ENCODE measurements around the gene LHX6.
A peak's percentile ranks its signal among the peaks of the same experiment; 100 is the strongest.

The LHX6 gene

GRCh38 chr9:122215663-122216062 is 13.1 kb downstream of the LHX6 start:
- DNase-seq (ENCODE audit: low spot score), result no peak

GRCh38 chr9:122214507-122214906 is 14.2 kb downstream of the LHX6 start:
- no peak for DNase-seq (ENCODE audit: low spot score)

- no peak for DNase-seq (ENCODE audit: low spot score)
Observed at GRCh38 chr9:122213589-122214413, 15.0 kb downstream of the LHX6 start.

DNA sequence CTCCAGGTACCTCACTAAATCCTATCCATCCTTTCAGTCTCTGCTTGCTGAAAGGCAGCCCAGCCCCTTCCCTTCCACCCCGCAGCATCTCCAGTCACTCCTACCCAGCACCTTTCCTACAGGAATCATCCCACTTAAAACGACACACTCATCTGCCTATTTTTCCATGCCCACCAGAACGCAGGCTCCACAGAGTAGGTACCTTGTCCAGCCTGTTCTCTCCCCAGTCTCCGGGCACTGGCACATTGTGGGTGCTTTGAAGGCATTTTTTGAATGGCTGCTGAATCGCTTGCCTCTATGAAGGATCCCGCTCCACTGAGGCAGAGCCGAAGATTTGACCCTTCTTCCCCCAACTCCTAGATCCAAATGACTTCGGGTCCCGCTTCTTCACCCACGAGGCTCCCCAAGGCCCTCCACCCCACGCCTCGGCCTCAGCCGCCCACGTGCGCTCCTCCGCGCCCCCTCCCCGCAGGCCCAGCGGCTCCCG is 15.6 kb downstream of the LHX6 start:
- DNase-seq (ENCODE audit: low spot score), result no peak

GRCh38 chr9:122212473-122213004 is 16.2 kb downstream of the LHX6 start:
- no peak for DNase-seq (ENCODE audit: low spot score)

DNA sequence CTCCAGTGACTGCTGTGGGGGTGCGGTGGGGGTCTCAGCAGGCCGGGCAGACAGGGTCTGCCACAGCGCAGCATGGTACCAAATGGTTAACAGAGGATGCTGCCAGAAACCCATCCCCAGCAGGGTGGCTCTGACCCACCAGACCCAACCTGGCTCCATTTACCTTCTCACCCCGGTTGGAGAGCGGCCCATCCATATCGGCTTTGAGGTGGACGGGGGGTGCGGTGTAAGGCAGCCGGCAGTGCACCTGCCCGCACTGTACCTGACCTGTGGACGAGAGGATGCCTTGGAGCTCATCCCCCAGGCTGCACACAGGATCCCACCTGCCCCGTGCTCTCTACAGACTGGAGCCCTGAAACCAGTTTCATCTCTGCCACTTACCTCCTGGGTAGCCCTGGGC is 19.3 kb downstream of the LHX6 start:
- no peak for DNase-seq (ENCODE audit: low spot score)

DNA sequence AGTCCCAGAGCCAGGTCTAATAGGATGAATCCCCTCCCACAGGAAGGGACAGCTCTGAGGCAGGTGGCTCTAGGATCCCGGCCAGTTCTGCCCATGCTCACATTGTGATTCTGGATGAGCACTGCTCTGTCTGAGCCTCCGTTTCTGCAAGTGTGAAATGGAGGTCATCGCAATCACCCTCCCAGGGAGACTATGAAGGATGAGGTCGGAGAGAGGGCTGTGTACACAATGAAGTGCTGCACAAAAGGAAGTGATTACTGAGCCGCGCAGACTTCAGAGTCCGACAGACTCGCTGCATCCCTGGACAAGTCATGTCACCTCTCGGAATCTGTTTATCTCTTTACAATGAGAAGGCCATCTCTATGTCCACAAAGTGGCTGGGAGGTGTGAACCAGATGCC is 21.7 kb downstream of the LHX6 start:
- DNase-seq (ENCODE audit: low spot score), result no peak

- DNase-seq (ENCODE audit: low spot score), result peak; percentile 90
Observed at GRCh38 chr9:122206118-122207046, 22.4 kb downstream of the LHX6 start.

DNA sequence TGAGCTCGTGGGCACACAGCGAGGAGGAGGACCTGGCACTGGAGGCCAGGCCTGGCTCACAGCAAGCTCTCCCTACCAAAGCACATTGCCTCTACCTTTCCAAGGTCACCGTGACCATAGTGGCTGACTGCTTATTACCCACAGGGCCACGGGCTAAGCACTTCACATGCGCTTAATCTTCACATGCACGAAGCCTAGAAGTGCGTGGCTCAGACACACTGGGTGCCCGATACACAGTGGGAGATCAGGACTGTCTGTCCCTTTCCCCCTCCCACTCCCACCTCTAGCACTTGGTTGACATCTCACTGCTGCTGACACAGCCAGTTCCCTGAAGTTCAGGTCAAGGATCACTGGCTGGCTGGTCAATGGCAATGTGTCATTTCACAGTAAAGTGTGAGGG is 23.6 kb downstream of the LHX6 start:
- no peak for DNase-seq (ENCODE audit: low spot score)

DNA sequence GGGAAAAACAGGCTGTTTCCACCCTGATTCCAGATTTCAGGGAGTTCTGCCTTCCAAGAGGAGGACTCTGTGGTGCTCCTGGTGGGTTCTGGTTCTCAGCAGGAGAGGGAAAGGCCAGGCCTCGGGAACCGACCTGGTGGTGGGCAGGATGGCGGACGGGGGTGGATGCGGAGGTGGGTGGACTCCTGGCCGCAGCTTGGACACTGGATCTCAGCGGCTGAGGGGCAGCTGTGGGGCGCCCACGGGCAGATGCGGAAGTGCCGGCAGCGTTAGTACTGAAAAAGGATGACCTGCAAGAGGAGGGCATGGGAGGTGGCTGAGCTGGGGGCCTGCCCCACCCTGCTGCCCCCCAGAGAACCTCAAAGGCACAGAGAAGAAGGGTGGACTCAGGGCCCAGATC is 24.3 kb downstream of the LHX6 start:
- no peak for DNase-seq (ENCODE audit: low spot score)

- DNase-seq (ENCODE audit: low spot score), result no peak
Observed at GRCh38 chr9:122204055-122204454, 24.7 kb downstream of the LHX6 start.

DNA sequence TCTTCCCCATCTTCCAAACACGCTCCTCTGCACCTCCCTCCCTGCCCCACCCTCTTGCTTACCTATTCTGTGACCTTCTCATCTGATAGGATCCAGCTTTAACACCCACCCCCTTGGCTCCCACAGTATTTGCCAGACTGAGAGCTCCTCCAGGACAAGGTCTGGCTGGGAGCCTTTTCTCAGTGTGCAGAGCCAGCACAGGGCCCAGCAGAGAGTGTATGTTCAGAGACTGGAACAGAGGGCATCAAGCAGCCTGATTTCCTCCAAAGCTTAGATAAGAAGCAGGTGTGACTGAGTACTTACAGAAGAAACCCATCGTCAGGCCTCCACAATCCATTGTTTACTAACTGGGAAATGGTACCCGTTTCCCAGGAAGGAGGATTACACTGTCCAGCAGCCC is 26.6 kb downstream of the LHX6 start:
- DNase-seq (ENCODE audit: low spot score), result no peak

DNA sequence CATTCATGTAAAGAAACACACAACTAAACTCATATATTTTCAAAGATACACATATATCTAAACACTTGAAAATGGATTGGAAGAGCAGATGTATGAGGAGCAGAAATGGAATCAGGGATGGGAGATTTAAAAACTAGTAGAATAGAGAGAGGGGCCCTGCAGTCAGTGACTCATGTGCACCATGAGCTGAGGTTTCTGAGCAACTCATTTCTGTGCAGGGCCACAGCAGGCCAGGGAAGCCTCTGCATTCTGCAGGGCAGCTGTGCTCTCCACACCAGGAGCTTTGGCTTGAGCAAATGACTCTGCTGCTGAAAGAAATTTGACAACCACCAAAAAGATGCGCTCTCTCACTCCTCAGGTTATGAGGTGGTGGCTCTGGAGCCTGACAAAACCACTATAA is 27.1 kb downstream of the LHX6 start:
- DNase-seq (ENCODE audit: low spot score), result peak; percentile 74

DNA sequence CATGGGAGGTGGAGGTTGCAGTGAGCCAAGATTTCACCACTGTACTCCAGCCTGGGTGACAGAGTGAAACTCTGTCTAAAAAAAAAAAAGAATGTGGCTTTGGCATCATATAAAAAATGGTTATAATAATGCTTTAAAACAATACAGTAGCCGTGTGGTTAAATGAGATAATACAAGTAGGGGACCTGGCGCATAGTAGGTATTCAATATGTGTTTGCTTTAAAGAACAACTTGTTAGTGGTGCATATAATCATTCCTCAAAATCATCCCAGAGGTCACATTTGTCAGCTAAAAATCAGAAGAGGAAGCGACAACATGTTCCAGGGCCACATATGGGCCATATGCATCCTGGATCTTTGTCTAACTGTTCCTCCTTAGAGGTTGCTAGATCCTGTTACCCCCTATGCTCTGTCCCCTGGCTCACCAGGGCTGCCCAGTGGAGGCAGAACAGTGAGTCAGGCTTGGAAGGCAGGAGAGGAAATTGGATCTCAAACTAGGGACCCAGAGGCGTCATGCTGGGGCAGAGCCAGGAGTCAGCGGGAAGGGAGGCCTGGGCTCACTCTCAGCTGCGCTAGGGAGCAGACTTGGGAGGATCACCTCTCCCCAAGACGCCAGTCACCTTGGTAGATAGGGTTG is 27.7 kb downstream of the LHX6 start:
- DNase-seq (ENCODE audit: low spot score), result peak; percentile 82

GRCh38 chr9:122197882-122198281 is 30.9 kb downstream of the LHX6 start:
- no peak for DNase-seq (ENCODE audit: low spot score)

DNA sequence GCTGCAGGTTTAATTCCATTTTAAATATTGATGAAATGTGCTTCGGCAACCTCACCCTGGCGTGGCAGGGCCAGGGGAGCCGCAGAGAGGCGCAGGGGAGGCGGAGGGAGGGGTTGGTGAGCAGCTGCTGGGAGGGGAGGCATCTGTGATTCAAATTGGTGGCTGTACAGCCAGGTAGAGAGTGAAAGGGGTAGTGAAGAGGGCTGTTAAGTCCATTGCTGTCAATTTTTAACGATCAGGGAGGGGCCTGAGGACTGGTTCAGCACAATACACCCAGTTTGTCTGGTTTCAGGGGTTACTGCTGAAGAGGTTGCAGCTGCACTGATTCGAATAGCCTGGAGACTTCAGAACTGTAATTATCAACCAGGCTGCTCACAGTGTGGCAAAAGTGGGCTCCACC is 31.3 kb downstream of the LHX6 start:
- DNase-seq (ENCODE audit: low spot score), result no peak

DNA sequence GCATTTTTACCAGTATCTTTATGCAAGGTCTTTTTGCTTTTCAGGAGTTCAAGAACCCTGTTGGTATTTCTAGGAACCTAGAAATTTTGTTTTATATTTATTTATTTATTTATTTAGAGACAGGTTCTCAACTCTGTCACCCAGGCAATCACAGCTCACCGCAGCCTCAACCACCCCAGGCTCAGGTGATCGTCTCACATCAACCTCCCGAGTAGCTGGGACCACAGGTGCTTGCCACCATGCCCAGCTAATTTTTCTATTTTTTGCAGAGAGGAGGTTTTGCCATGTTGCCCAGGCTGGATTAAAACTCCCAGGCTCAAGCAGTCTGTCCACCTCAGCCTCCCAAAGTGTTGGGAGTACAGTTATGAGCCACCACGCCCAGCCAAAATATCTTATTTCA is 32.9 kb downstream of the LHX6 start:
- DNase-seq (ENCODE audit: low spot score), result no peak

GRCh38 chr9:122193651-122194050 is 35.1 kb downstream of the LHX6 start:
- no peak for DNase-seq (ENCODE audit: low spot score)

DNA sequence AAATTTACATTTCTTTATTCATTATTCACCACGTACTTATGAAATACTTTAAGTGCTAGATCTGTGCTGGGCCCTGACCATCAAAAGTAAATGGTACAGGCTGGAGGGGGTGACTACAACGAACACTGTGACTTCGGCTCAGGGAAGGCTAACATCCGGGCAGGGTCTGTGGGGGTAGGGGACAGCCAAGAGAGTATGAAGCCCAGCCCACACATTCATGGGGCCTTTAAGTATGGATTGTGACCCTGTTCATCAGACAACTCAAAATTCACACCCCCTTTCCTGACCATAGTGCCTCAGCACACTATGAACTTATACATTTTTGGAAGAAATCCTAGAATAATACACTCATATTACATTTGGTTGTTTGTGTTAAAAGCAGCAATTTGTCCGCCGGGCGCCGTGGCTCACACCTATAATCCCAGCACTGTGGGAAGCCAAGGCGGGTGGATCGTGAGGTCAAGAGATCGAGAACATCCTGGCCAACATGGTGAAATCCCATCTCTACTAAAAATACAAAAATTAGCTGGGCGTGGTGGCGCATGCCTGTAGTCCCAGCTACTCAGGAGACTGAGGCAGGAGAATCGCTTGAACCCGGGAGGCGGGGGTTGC is 35.7 kb downstream of the LHX6 start:
- no peak for DNase-seq (ENCODE audit: low spot score)

- no peak for DNase-seq (ENCODE audit: low spot score)
Observed at GRCh38 chr9:122192261-122192875, 36.4 kb downstream of the LHX6 start.

DNA sequence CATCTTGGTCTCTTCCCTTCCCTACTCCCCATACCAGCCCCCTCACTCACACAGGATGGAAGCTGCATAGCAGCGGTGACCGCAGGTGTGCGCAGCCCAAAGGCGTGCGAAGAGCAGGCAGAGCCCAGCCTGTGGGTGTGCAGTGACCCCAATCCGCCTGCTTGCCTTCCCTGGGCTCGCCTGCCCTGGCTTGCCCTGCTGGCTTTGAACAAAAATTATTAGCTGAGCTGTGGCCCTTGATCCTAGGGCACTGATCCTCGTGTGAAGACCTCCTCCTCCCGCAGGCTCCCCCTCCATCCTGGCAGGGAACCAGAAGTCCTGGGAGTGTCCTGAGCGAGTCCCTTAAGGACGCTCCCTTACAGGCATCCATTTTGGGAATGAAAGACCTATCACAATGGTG is 37.2 kb downstream of the LHX6 start:
- no peak for DNase-seq (ENCODE audit: low spot score)

Measured in AG08396 (cell line).